ENCODE data around the gene DIP2B. TPM values are rescaled to one million over a fixed set of nuclear protein-coding genes. Genes with fewer than 3 reads are reported as not detected.

The DIP2B gene
- total RNA-seq, 4 donors from 2014 or later = 68.6 to 97.2 (median 73.7) TPM

- H3K4me3 ChIP-seq = no peak overlapping the region
- TF ChIP-seq POLR2A (IDR thresholded peaks at IDR 0.05) = no peak
- TF ChIP-seq CTCF (IDR thresholded peaks at IDR 0.05) = no peak
- TF ChIP-seq POLR2AphosphoS5 (IDR thresholded peaks at IDR 0.05) = no peak
- TF ChIP-seq EP300 (IDR thresholded peaks at IDR 0.05) = no peak
- H3K9me3 ChIP-seq = no peaks in the 10 kb centered on the region
- H3K27ac ChIP-seq = no peak overlapping the region
- H3K36me3 ChIP-seq = peaks cover 17% of the 10 kb centered on the region
- WGBS = 91% methylated on average over 3 of the region's 3 CpGs
- no peaks in the 10 kb centered on the region for H3K27me3 ChIP-seq
- peaks cover 9% of the 10 kb centered on the region for H3K4me1 ChIP-seq
- no peak for DNase-seq (ENCODE audit: low spot score in 2 of 2)
Observed at GRCh38 chr12:50785406-50786001, 280.7 kb downstream of the DIP2B start.

DNA sequence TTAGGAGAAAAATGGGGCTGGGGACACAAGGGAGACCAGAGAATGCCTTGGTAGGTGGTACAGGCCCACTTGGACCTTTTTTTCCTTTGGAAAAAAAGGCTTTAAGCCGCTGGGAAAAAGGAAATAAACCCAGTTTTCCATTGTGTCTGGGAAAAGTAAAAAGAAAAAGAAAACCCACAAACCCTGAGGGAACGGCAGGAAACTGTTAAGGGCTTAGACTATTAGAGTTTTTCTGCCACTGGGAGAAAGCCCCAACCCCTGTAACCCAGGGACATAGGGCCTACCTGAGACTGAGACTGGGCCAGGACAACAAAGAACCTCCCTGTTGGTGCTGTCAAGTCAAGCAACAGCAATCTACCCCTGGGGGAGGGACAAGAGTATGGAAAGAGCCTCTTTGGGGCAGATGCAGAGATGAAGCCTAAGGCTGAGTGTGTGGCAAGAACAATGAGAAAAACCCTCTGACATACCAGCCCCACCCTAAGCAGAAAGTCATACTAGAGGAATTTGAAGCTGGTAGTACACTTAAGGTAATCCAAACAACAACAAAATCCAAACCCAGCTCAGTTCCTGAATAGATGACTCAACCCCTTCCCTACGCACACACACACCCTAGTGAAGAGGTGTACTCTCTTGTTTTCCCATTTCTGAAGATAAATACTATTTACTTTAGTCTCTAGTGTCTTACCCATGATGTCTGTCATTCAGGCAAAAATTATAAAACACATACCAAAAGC is 281.9 kb downstream of the DIP2B start:
- Histone ChIP-seq H3K27ac (peak overlapping the region; percentile 75), H3K9me3 (no peaks in the 10 kb centered on the region), H3K27me3 (no peaks in the 10 kb centered on the region), H3K4me3 (no peak overlapping the region), H3K36me3 (peaks cover 6% of the 10 kb centered on the region), H3K4me1 (peaks cover 9% of the 10 kb centered on the region)
- no peak for TF ChIP-seq POLR2A (IDR thresholded peaks at IDR 0.05)
- no peak for TF ChIP-seq CTCF (IDR thresholded peaks at IDR 0.05)
- no peak for TF ChIP-seq EP300 (IDR thresholded peaks at IDR 0.05)
- TF ChIP-seq POLR2AphosphoS5 (IDR thresholded peaks at IDR 0.05) = no peak
- WGBS = 68% methylated on average over 3 of the region's 3 CpGs
- DNase-seq (ENCODE audit: low spot score in 2 of 2) = no peak

GRCh38 chr12:50787618-50788017 is 282.8 kb downstream of the DIP2B start:
- Histone ChIP-seq H3K36me3 (no peaks in the 10 kb centered on the region), H3K4me3 (no peak overlapping the region), H3K27ac (peak overlapping the region; percentile 75), H3K27me3 (no peaks in the 10 kb centered on the region), H3K9me3 (no peaks in the 10 kb centered on the region), H3K4me1 (peaks cover 9% of the 10 kb centered on the region)
- DNase-seq (ENCODE audit: low spot score in 2 of 2) = no peak
- 96% methylated on average over 2 of the region's 2 CpGs for WGBS
- no peak for TF ChIP-seq CTCF (IDR thresholded peaks at IDR 0.05)
- no peak for TF ChIP-seq POLR2A (IDR thresholded peaks at IDR 0.05)
- no peak for TF ChIP-seq EP300 (IDR thresholded peaks at IDR 0.05)
- no peak for TF ChIP-seq POLR2AphosphoS5 (IDR thresholded peaks at IDR 0.05)

DNA sequence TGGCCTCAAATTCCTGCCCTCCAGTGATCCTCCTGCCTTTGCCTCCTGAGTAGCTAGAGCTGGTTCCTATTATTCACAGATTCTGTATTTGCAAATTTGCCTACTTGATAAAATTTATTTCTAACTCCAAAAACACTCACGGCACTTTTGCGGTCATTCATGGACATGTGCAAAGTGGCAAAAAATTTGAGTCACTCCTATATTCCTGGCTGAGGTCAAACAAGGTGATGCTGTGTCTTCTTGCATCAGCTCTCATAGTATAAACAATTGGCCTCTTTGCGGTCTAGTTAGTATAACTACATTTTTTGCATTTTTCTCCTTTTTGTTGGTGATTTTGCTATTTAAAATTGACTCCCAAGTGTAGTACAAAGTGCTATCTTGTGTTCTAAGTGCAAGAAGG is 283.8 kb downstream of the DIP2B start:
- Histone ChIP-seq H3K27ac (no peak overlapping the region), H3K4me1 (peaks cover 9% of the 10 kb centered on the region), H3K4me3 (no peak overlapping the region), H3K36me3 (no peaks in the 10 kb centered on the region), H3K27me3 (no peaks in the 10 kb centered on the region), H3K9me3 (no peaks in the 10 kb centered on the region)
- 94% methylated on average over 3 of the region's 3 CpGs for WGBS
- no peak for TF ChIP-seq EP300 (IDR thresholded peaks at IDR 0.05)
- no peak for TF ChIP-seq POLR2AphosphoS5 (IDR thresholded peaks at IDR 0.05)
- TF ChIP-seq POLR2A (IDR thresholded peaks at IDR 0.05) = no peak
- TF ChIP-seq CTCF (IDR thresholded peaks at IDR 0.05) = no peak
- DNase-seq (ENCODE audit: low spot score in 2 of 2) = no peak

GRCh38 chr12:50790081-50790480 is 285.3 kb downstream of the DIP2B start:
- Histone ChIP-seq H3K36me3 (no peaks in the 10 kb centered on the region), H3K27me3 (no peaks in the 10 kb centered on the region), H3K4me1 (peaks cover 9% of the 10 kb centered on the region), H3K4me3 (no peak overlapping the region), H3K27ac (no peak overlapping the region), H3K9me3 (no peaks in the 10 kb centered on the region)
- no peak for DNase-seq (ENCODE audit: low spot score in 2 of 2)
- TF ChIP-seq POLR2A (IDR thresholded peaks at IDR 0.05) (no peak), POLR2AphosphoS5 (IDR thresholded peaks at IDR 0.05) (no peak), CTCF (IDR thresholded peaks at IDR 0.05) (no peak), EP300 (IDR thresholded peaks at IDR 0.05) (no peak)
- 88% methylated on average over 5 of the region's 5 CpGs for WGBS

Measured in suprapubic skin (tissue), 4 donors.